ENCODE data around the gene DCBLD1. TPM values are rescaled to one million over a fixed set of nuclear protein-coding genes. Genes with fewer than 3 reads are reported as not detected.
"Not testable (repeated sequence)": the region's sequence is repeated elsewhere in the genome, so short reads cannot be mapped to it uniquely, and the experiment has no call there.

DCBLD1 gene
- total RNA-seq, 2 donors from 2014 or later: 4.1 to 8.2 TPM

DNA sequence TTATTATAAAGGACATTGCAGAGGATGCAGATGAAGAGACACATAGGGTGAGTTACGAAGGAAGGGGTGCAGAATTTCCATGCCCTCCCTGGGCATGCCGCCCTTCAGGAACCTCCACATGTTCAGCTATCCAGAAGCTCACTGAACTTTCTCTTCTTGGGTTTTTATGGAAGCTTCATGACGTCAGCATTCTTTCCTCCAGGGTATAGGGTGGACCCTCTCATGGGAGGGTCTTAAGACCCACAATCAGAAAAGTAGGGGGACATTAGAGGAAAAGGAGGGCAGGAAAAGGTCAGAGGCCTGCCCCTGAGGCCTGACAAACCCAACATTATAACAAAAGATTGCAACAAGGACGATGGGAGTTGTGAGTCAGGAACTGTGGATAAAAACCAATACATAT, 14.6 kb upstream of the DCBLD1 start:
- intact Hi-C loops (cut with DNase I): no loop called here

DNA sequence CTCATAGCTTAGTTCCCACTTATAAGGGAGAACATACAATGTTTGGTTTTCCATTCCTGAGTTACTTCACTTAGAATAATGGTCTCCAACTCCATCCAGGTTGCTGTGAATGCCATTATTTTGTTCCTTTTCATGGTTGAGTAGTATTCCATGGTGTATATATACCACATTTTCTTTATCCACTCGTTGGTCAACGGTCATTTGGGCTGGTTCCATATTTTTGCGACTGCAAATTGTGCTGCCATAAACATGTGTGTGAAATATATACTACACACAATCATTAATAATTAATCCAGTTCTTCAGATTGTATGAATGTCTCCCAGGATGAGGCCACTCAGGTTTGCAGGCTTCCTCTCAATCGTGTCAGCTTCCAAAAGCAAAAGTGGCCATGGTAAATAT, 13.9 kb upstream of the DCBLD1 start:
- DNase-seq; intact Hi-C loops (cut with DNase I); ATAC-seq: not testable (repeated sequence)

More for the DNA sequence above, 14.6 kb upstream of the DCBLD1 start:
- ATAC-seq (no peak), DNase-seq (no peak)

DNA sequence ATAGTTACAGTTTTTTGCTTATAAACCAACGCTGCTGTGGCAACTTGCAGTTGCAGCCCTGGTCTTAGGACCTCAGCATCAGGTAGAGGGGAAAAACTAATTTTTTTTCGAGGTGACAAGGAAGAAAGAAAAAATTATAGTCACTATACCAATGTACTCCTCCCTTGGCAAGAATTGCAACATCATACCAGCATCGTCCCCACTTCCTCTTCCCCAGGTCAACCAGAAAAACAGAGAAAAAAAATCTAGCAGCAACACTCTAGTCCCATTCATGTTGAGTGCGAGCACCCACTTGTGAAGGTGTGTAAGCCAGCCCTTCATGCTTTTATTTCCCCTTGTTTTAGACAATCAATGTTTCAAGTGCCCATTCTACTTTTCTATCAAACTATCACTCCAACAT, 13.1 kb upstream of the DCBLD1 start:
- intact Hi-C loops (cut with DNase I): no loop called here
- ATAC-seq: no peak
- no peak for DNase-seq

DNA sequence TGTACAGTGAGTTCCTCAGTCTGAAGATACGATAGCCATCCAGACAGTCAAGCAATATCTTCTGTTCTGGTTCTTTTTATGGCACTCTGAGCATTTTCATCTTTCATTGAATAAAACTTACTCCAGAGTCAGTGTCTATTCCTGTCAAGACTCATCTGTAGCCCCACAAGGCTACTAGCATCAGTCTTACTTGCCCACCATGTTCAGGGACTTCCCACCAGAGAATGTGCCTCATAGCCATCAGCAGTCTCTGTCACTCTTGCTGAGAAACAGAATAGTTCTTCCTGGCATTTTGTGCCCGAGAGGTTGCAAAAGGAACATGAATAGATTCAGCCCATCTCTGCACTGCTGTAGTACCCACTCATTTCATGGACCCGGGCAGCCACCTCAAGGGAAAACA, 12.7 kb upstream of the DCBLD1 start:
- DNase-seq (no peak), ATAC-seq (no peak)
- intact Hi-C loops (cut with DNase I): no loop called here

DNA sequence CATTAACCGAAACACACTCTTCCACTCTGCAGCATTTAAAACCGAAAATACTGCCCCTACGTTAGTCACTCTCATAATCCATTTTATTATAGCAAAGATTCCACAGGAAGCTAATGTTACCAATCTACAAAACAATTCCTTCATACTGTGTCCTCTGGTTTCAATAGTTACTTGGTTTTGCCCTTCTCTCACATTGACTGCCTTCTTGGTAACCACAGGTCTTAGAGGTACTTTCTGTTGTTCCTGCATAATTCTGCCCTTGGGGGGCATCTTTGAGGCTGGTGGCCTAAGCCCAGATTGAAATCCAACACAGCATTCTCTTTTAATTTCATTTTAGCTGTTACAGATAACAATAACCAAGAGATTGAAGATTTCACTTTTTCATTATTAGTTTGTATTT, 9.8 kb upstream of the DCBLD1 start:
- DNase-seq: no peak
- no peak for ATAC-seq
- intact Hi-C loops (cut with DNase I): no loop called here

DNA sequence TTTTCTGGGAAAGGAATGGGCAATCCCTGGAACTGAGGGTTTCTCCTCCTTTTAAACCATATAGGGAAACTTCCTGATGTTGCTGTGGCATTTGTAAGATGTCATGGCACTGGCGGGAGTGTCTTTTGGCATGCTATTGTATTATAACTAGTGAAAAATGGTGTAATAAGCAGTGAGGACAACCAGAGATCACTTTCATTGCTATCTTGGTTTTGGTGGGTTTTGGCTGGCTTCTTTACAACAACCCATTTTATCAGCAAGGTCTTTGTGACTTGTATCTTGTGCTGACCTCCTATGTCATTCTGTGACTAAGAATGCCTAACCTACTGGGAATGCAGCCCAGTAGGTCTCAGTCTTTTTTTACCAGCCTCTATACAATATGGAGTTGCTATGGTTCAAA, 9.1 kb upstream of the DCBLD1 start:
- intact Hi-C loops (cut with DNase I): no loop called here
- no peak for ATAC-seq
- no peak for DNase-seq

DNA sequence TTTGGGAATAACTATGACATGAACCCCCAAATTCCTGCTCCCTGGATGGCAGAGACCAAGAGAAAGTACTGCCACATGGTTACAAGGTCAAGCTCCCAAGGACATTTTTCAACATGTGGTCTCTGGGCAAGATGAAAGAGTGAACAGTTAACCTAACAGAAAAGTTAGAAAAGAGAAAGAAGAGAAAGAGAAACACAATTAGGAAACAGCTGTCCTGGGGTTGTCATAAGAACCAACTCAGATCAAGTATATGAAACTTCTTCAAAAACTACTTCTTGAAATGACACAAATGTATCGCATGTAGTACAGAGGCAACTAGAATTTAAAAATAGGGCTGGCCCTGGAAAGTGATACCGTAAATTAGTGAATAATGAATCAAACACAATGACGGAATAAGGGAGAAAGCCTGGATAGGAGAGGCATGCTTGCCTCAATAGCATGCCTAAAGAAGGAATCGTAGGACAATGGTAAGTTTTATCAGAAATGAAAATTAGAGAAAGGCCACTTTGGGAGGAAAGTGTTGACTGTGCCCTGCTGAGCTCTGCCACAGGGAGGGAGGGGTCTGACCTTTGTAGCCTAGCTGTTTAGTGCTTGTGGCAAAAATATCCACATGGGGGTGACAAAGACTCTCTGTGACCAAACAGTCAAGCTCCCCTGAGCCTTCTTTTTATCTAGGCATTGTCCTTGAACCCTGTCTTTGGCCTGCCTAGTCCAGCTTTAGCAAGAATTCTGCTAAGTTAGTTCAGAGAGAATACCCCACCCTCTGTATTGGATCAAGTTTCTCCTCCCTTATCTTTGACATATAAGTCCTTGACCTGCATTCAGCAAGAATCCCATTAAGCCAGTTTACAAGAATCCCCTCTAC, 4.3 kb upstream of the DCBLD1 start:
- DNase-seq: no peak
- intact Hi-C loops (cut with DNase I): loop anchor here in 1 of 2 donors (2.0 kb wide), 1 partner anchor 75 kb away; no protein-coding TSS in a partner anchor
- ATAC-seq: no peak

DNA sequence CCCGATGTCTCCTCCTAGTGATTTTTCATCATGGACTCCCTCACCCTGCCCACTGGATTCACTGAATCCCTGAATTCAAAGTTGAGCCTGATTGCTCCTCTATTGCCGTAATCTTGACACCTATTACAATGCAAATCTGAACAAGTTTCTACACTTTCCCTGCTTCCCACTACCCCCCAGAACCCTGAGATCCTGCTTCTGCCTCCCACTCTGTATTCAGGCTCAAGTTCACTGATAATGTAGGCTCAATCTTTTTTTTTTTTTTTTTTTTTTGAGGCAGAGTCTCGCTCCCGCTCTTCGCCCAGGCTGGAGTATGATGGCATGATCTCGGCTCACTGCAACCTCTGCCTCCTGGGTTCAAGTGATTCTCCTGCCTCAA, 3.6 kb upstream of the DCBLD1 start:
- ATAC-seq: no peak
- DNase-seq: no peak
- intact Hi-C loops (cut with DNase I): loop anchor here in 1 of 2 donors (2.0 kb wide), 1 partner anchor 74 kb away; no protein-coding TSS in a partner anchor

DNA sequence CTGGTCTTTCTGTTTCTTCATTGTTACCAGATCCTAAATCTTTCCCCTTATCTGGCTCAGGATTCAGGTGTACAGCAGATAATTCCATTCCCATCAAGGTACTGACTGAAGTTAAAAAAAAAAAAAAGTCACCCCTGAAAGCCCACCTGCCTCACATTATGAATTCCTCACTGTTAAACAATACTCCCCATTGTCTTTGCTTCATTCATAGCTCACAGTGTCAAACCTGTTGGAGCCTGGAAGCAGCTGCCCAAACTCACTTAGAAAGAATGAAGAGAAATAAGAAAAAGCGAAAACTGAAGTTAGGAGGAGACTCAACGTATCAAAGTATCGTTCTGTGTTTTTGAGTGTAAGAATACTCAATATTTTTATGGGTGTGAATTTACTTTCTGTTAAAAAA, 1.8 kb upstream of the DCBLD1 start:
- DNase-seq: no peak
- intact Hi-C loops (cut with DNase I): loop anchor here in 1 of 2 donors (10.0 kb wide), 1 partner anchor 74 kb away; no protein-coding TSS in a partner anchor

DNA sequence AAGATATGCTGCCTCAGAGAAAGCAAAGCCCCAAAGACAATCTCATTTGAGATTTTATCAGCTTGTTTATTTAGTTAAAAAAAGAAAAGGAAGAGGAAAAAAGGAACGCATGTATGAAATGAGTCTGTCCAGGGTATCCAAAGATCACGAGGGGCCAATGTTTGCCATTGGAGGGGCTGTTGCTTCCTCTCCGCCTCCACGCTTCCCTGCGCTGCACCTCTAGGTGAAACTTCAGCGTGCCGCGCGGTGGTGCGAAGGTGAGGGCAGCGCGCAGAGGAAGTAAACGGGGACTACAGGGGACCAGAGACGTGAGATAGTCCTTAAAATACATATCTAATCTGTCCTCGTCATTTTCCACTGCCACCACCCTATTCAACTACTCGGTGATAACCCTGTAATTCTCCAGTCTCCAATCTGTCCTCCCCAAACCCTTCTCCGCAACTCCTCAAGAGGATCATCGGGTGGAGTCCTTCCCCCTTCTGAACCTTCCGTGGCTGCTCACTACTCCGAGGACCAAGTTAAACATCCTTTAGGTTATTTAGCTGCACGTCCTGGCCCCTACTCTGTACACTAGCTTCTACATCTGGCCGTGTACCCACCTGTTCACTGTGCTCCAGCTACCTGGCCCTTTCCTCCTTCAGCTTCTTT, 1.1 kb upstream of the DCBLD1 start:
- ATAC-seq (no peak), DNase-seq (no peak)
- intact Hi-C loops (cut with DNase I): loop anchor here in 1 of 2 donors (10.0 kb wide), 1 partner anchor 73 kb away; no protein-coding TSS in a partner anchor

More for the DNA sequence above, 1.8 kb upstream of the DCBLD1 start:
- ATAC-seq: no peak

DNA sequence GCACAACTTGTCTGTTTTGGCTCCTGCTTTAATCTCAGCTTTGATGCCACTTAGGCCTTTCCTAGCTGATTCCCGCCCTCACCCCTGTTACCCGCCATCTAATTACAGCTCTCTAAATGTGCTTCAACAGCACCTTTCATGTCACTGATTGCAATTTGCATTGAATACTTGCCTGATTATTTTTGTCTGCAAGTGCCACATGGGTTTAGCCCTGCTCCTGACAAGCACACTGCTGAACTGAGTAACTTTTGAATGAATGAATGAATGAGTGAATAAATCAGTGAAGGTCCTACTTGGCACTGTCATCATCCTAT, 591 bp upstream of the DCBLD1 start:
- intact Hi-C loops (cut with DNase I): loop anchor here in 1 of 2 donors (10.0 kb wide), 1 partner anchor 73 kb away; no protein-coding TSS in a partner anchor
- DNase-seq (no peak), ATAC-seq (no peak)

DNA sequence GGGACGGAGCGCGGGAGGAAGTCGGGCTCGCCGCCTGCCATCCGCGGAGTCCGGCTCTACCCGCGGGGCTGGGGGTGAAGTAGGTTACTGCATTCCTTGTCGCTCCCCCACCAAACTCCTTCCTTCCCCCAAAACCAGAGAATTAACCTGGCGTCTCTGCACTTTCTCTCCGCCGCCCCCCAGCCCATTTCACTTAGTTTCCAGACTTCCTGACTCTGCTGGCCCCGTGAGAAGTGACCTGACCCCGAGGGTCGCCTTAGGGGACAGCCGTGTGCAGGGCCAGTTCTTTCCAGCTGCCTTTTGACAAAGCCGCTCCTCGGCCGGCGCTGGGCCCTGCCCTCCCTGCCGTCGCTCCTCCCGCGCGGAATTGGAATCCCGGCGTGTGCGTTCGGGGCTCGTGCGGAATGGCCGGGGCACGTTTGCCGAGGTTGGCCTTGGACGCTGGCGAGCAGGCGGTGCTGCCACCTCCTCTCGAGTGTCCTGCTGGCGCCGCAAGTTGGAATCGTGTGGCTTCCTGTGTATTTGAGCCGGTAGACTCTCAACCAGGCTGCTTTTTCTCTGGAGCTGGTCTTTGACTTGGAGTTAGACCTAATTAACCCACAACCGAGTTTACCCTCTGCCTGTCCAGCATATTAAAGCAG, 650 bp downstream of the DCBLD1 start:
- intact Hi-C loops (cut with DNase I): loop anchor here in 1 of 2 donors (10.0 kb wide), 1 partner anchor 72 kb away; no protein-coding TSS in a partner anchor
- DNase-seq: peak; percentile 70
- peak; percentile 45 to 71 for ATAC-seq

DNA sequence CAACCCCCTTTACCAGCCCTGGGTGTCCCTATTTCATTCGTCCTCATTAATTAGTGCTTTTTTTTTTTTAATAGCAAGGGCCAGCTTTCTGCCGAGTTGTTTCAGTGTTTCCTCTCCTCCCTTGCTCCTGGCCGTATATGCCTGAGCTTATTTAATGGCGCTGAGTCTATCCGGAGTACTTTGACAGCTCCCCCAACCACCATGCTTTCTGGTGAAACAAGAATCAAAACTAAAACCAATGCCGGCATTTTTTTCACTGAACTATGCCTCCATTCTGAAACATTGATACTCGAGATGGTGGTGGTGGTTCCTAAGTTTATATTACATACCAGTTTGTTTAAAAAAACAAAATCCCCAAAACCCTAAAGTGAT, 1.2 kb downstream of the DCBLD1 start:
- no peak for DNase-seq
- intact Hi-C loops (cut with DNase I): loop anchor here in 1 of 2 donors (10.0 kb wide), 1 partner anchor 71 kb away; no protein-coding TSS in a partner anchor
- ATAC-seq: peak in 1 of 2 donors; percentile 17

DNA sequence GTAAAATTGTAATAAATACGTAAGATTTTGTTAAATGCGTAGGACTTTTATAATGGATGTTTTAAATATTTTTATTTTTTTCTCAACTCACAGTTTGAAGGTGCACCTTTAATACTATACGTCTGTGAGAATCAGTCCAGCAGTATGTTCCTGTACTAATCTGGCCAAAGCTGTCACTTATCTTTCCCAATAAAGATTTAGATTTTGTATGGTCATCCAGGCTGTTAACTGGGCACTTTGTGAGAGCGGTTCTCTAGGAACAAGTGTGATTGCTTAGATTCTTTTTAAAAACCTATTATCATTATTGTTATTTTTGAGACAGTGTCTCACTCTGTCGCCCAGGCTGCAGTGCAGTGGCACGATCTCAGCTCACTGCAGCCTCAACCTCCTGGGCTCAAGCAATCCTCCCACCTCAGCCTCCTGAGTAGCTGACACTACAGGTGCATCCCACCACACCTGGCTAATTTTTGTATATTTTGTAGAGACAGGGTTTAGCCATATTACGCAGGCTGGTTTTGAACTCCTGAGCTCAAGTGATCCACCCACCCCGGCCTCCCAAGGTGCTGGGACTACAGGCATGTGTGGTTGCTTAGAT, 1.7 kb downstream of the DCBLD1 start:
- ATAC-seq: no peak
- intact Hi-C loops (cut with DNase I): loop anchor here in 1 of 2 donors (10.0 kb wide), 1 partner anchor 71 kb away; no protein-coding TSS in a partner anchor

DNA sequence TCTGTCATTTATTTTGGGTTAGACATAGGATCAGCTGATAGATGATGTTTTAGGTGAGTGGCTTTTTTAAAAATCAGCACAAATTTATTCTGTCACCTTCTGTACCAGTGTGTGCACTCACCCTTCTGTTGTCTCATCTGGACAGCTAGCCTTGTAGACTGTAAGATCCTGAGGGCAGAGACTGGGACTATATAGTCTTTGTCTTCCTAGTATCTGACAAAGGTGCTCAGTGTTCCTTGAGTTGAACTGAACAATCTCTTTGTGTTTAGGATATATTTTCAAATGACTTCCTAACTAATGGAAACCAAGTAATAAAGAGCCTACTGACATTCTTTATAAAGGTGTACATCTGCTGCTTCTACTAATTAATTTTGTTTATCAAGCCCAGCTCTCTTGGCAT, 3.0 kb downstream of the DCBLD1 start:
- intact Hi-C loops (cut with DNase I): loop anchor here in 1 of 2 donors (10.0 kb wide), 1 partner anchor 69 kb away; no protein-coding TSS in a partner anchor
- no peak for ATAC-seq
- DNase-seq: no peak

More for the DNA sequence above, 1.7 kb downstream of the DCBLD1 start:
- no peak for DNase-seq

DNA sequence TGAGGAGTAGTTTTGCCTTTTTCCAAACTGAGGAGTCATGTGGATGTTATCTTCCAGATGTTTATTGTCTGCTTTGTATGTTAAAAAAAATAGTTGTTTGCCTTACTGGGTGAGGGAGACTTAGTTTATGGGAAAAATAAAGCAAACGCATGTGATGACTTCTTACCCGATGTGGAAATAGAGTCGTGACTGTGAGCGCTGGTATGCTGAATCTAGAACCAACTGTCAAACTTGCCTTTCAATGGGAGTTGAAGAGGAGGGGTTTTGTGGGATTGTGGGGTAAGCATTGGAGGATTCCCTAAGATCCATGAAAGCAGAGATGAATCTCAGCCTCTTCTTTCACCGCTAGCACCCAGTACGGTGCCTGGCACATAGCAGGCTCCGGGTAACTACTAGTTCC, 5.3 kb downstream of the DCBLD1 start:
- no peak for ATAC-seq
- no peak for DNase-seq

DNA sequence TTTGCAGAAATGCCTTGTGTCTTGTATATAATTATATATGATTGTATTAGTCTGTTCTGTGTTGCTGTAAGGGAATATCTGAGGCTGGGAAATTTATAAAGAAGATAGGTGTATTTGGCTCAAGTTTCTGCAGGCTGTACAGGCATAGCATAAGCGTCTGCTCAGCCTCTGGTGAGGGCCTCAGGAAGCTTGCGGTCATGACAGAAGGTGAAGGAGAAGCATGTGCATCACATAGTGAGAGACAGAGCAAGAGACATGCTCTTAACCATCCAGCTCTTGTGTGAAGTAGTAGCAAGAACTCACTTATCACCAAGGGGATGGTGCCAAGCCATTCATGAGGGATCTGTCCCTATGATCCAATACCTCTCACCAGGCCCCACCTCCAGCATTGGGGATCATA, 6.5 kb downstream of the DCBLD1 start:
- ATAC-seq: no peak
- intact Hi-C loops (cut with DNase I): loop anchor here in 1 of 2 donors (10.0 kb wide), 1 partner anchor 66 kb away; no protein-coding TSS in a partner anchor
- no peak for DNase-seq

More for the DNA sequence above, 5.3 kb downstream of the DCBLD1 start:
- intact Hi-C loops (cut with DNase I): loop anchor here in 1 of 2 donors (10.0 kb wide), 1 partner anchor 67 kb away; no protein-coding TSS in a partner anchor

DNA sequence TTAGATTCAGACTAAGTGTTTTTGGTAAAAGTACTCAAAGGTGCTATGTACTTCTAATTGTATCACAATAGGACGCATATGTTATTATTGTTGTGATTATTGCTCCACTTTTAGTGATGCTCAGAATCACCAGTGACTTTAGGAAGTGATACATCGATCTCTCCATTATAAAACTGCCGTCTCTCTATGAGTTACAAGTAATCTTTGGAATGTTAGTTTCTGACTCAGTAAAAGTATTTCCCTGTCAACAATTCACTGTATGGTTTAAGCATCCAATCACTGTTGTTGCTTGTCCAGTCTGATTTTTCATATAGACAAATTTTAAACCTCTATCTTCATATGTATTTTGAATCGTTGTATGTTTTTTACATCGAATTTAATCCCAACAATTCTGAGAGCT, 9.4 kb downstream of the DCBLD1 start:
- intact Hi-C loops (cut with DNase I): no loop called here
- DNase-seq (no peak), ATAC-seq (no peak)

DNA sequence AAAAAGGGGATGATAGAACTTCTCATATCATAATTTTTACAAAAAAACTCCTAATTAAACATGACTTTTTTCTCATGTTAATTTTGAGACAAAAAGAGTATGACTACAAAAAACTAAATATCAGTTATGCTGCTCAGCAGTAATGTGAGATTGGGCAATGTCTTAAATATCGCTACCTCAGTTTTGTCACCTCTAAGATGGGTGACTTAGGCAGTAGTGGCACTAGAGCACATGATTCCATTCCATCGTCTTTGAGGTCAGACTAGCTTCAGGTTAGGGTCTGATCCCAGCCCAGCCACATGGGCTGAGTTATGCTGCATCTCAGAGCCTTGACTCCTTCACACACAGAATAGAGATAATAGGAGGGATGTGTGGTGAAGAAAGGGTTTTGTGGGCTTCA, 11.0 kb downstream of the DCBLD1 start:
- no peak for DNase-seq
- intact Hi-C loops (cut with DNase I): no loop called here
- ATAC-seq: no peak
